ENCODE results near the gene KRTAP25-1. TPM values are rescaled to one million over a fixed set of nuclear protein-coding genes. Genes with fewer than 3 reads are reported as not detected.

The KRTAP25-1 gene, protein sequence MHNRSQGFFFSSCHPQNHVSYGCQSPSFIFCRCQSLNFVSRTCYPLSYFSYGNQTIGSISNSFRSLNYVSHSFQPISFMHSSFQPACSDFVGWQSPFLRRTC
- polyA plus RNA-seq: not detected

DNA sequence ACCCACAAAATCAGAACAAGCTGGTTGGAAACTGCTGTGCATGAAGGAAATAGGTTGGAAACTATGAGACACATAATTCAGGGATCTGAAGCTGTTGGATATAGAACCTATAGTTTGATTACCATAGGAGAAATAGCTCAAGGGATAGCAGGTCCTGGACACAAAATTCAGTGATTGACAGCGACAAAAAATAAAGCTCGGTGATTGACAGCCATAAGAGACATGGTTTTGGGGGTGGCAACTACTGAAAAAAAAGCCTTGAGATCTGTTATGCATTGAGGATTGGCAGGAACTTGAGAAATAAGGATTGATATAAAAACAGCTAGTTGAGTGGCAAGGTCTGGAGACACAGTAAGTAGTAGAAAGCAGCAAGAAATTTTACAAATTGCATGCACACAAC, at the start of gene KRTAP25-1:
Gene KRTAP25-1, minus strand, starts transcription at position 300 of the 400 bp plus-strand sequence. Its CDS starts 24 bp downstream, at position 276.
- DNase-seq: no peak
- H3K36me3 Mint-ChIP-seq: no peaks in the 10 kb centered on the region
- H3K4me1 Mint-ChIP-seq: no peaks in the 10 kb centered on the region
- peaks cover 0 to 3% (median 2%) of the 10 kb centered on the region in 3 donors for H3K27me3 Mint-ChIP-seq (ENCODE audit: low read depth in 3 of 3)
- H3K4me3 Mint-ChIP-seq: no peak within 1 kb of the TSS
- H3K27ac Mint-ChIP-seq: no peak within 1 kb of the TSS
- H3K9me3 Mint-ChIP-seq: peaks cover 3 to 15% (median 8%) of the 10 kb centered on the region in 6 donors

DNA sequence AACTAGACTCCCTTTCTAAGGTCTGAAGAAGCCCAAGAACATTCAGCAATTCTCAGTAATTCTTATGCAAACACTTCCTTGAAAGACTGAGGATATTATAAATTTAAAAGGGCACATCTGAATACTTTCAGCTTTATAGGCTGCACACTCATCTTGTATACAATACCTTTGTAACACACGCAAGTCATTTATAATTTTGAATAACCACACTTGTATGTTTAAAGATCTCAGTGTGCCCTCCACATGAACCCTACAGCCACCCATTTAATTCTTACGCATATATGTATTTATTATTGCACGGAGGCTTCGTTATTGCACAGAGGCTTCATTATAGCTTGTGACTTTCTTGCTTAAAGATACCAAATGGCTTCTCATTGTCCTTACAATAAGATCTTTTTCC, 49.4 kb upstream of the KRTAP25-1 start:
- no peak for DNase-seq
- no peak overlapping the region for H3K27ac Mint-ChIP-seq
- peaks cover 3 to 14% (median 5%) of the 10 kb centered on the region in 6 donors for H3K9me3 Mint-ChIP-seq
- no peaks in the 10 kb centered on the region for H3K4me1 Mint-ChIP-seq
- H3K27me3 Mint-ChIP-seq (ENCODE audit: low read depth in 3 of 3): peaks cover 0 to 3% (median 0%) of the 10 kb centered on the region in 3 donors
- no peaks in the 10 kb centered on the region for H3K36me3 Mint-ChIP-seq
- H3K4me3 Mint-ChIP-seq: no peak overlapping the region

DNA sequence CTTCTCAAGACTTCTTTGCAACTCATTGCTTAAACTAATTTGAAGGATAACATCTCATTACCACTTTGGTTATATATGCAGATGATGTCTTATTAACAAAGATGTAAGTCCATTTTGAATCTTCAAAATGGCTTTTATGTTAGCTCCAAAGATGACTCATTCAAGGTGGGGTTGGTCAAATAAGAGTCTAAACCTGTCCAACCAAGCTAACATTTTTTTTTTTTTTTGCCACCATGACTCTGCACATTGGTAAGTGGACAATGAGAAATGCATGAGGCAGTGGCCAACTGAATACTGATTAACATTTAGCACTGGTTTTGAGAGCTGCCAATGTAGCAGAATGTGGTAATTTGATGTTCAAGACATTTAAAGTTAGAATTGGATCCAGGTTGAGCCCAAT, 48.5 kb upstream of the KRTAP25-1 start:
- no peak for DNase-seq
- no peaks in the 10 kb centered on the region for H3K4me1 Mint-ChIP-seq
- peaks cover 3 to 14% (median 5%) of the 10 kb centered on the region in 6 donors for H3K9me3 Mint-ChIP-seq
- no peak overlapping the region for H3K27ac Mint-ChIP-seq
- H3K36me3 Mint-ChIP-seq: no peaks in the 10 kb centered on the region
- peaks cover 0 to 3% (median 0%) of the 10 kb centered on the region in 3 donors for H3K27me3 Mint-ChIP-seq (ENCODE audit: low read depth in 3 of 3)
- no peak overlapping the region for H3K4me3 Mint-ChIP-seq

DNA sequence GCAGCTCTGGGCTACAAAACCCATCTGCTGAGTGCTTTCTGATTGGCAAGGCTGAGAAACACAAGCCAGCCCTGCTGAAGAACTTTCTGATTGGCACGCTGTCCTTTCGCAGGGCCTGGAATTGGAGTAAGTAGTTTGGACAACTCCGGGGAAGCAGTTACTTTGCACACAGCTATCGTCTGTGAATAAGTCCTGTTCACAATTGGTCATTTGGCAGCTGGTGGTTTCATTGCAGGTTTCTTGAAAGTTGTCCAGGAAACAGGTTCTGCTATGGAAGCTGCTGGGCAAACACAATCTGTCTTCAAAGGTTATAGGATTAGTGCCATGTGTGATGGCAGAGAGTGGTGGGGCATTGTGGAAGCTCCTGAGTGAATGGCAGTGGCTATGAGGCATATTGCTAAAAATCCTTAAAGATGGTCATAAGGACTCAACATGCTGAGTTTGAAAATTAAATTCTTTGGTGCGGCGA, 48.0 kb upstream of the KRTAP25-1 start, which contains the start of gene KRTAP27-1:
Gene KRTAP27-1, minus strand, starts transcription at position 419 of the 469 bp plus-strand sequence. Its CDS starts 26 bp downstream, at position 393.
- Mint-ChIP-seq H3K27me3 (ENCODE audit: low read depth in 3 of 3) (peaks cover 0 to 3% (median 0%) of the 10 kb centered on the region in 3 donors), H3K27ac (no peak within 1 kb of the TSS), H3K4me1 (no peaks in the 10 kb centered on the region), H3K4me3 (no peak within 1 kb of the TSS), H3K36me3 (no peaks in the 10 kb centered on the region), H3K9me3 (peaks cover 3 to 14% (median 5%) of the 10 kb centered on the region in 6 donors)
- no peak for DNase-seq

DNA sequence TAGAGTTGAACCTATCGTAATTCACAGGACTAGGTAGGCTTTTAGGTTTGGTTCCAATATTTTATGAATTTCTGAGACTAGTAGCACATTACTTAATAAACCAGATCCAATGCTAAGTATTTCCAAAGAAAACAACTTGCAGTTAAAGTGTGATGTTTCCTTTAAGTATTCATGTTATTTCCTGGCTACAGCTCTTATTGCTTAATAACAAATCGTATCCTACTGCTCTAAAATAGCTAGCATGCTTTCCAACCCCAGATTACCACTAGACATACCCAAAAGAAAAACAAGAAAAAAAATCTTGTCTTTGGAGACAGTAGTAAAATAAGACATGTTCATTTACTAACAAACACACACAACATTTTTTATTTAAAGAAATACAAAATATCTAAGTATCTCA, 47.3 kb upstream of the KRTAP25-1 start:
- Mint-ChIP-seq H3K27me3 (ENCODE audit: low read depth in 3 of 3) (peaks cover 0 to 3% (median 0%) of the 10 kb centered on the region in 3 donors), H3K9me3 (peaks cover 0 to 10% (median 4%) of the 10 kb centered on the region in 6 donors), H3K4me1 (no peaks in the 10 kb centered on the region), H3K27ac (no peak overlapping the region), H3K4me3 (no peak overlapping the region), H3K36me3 (no peaks in the 10 kb centered on the region)
- DNase-seq: no peak

DNA sequence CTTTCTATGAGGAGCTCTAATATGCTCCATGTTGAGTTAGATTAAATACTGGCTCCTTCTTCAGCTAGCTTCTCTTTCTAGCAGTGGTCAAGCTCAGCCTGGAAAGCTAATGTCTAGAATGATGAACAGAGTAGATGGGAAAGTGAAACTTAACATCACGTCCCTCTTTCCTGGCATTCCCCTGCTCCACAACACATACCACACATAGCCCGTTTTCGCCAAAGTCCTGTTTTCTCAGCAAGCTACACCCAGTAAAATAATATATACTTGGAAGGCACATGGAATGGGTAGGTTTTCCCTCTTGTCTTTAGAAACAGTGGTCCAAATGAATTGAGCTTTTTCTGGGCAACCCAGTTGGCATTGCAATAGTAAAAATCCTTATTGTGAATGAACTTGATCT, 44.4 kb upstream of the KRTAP25-1 start:
- H3K9me3 Mint-ChIP-seq: peaks cover 0 to 13% (median under 1%) of the 10 kb centered on the region in 6 donors
- H3K27ac Mint-ChIP-seq: no peak overlapping the region
- no peaks in the 10 kb centered on the region for H3K36me3 Mint-ChIP-seq
- no peaks in the 10 kb centered on the region for H3K4me1 Mint-ChIP-seq
- no peak overlapping the region for H3K4me3 Mint-ChIP-seq
- no peak for DNase-seq
- no peaks in the 10 kb centered on the region for H3K27me3 Mint-ChIP-seq (ENCODE audit: low read depth in 3 of 3)

DNA sequence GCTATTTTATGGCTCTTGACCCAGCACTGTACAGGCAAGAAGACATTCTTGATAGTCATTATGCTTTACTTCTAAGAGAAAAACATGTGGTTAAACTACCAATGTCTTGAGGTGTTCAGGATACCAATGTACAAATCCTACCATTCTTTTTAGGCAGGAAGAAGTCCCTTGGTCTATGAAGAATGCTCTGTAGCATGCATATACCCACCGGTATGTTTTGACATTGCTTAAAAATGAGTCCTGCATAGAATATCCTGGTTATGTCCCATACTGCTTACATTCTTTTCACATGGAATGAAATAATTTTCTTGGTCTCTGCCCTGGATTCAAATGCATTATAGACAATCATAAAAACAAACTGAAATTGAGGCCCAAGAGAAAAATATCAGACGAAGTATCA, 43.4 kb upstream of the KRTAP25-1 start:
- H3K4me3 Mint-ChIP-seq: no peak overlapping the region
- H3K4me1 Mint-ChIP-seq: no peaks in the 10 kb centered on the region
- H3K36me3 Mint-ChIP-seq: no peaks in the 10 kb centered on the region
- H3K27me3 Mint-ChIP-seq (ENCODE audit: low read depth in 3 of 3): peaks cover 0 to 3% (median 0%) of the 10 kb centered on the region in 3 donors
- no peak for DNase-seq
- peaks cover 0 to 13% (median 3%) of the 10 kb centered on the region in 6 donors for H3K9me3 Mint-ChIP-seq
- no peak overlapping the region for H3K27ac Mint-ChIP-seq

DNA sequence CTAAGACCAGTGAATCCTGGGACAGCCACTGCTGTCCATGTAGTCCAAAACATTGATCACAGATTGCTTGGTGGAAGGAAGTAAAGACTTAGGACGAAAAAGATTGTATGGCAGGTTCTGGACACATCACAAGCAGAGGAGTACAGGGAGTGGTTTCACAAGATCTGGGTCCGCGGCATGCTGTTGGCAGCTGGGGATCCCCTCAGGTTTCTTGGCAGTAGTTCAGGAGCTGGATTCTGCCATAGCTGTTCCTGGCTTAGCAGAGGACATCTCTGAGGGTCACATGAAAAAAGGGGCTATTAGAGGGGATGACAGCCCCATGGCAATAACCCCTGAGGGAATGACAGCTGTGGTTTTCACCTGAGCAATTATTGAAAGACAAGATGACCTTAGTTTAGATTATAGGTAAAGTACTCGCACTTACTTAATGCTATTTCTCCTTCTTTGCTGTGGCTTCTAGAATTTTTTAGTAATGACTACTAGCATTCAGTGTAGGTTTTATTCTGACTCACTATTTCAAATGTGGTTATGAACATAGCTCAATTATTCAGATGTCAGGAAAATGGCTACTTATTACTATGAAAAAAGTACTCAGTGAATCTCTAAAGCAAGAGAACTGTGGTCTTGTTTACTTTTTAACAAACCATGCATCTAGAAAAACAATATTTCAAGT, 40.0 kb upstream of the KRTAP25-1 start:
- Mint-ChIP-seq H3K4me3 (no peak overlapping the region), H3K4me1 (no peaks in the 10 kb centered on the region), H3K27me3 (ENCODE audit: low read depth in 3 of 3) (peaks cover 0 to 3% (median 0%) of the 10 kb centered on the region in 3 donors), H3K27ac (no peak overlapping the region), H3K9me3 (peaks cover 5 to 26% (median 9%) of the 10 kb centered on the region in 6 donors), H3K36me3 (no peaks in the 10 kb centered on the region)
- no peak for DNase-seq

DNA sequence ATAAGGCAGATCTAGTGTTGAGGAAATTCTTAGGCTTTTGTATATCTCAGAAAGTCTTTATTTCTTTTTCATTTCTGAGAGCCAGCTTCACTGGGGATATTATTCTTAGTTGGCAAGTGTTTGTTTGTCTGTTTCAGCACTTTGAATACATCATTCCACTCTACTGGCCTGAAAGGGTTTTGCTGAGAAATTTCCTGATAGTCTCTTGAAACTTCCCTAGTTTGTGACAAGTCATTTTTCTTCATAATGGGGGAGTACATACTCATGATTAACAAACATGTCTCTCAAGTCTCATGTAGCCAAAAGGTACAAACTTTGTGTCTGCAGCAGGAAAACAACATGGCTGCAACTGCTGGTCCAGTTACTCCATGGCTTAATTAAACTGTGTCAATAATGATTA, 37.1 kb upstream of the KRTAP25-1 start:
- no peak overlapping the region for H3K4me3 Mint-ChIP-seq
- H3K9me3 Mint-ChIP-seq: peaks cover 5 to 31% (median 10%) of the 10 kb centered on the region in 6 donors
- peaks cover 0 to 3% (median 0%) of the 10 kb centered on the region in 3 donors for H3K27me3 Mint-ChIP-seq (ENCODE audit: low read depth in 3 of 3)
- no peak for DNase-seq
- H3K4me1 Mint-ChIP-seq: no peaks in the 10 kb centered on the region
- H3K36me3 Mint-ChIP-seq: no peaks in the 10 kb centered on the region
- H3K27ac Mint-ChIP-seq: no peak overlapping the region

DNA sequence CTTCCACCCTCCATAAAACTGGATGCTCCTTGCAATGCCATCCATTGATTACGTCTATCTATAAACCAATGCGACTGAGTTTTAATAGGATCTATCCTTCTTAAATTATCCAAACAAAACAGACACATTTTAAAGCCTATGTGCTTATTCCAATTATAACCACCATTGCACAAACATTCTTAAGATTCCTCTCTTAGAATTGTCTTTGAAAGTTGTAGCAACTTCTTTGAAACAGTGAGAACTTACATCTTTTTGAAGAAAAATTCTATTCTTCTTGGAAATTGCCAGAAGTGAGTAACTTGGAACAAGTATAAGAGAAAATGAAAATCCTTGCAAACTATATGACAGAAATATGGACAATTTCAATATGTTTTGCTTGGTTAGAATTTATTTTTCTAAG, 30.9 kb upstream of the KRTAP25-1 start, which contains the start of gene KRTAP26-1:
Gene KRTAP26-1, minus strand, starts transcription at position 101 of the 400 bp plus-strand sequence. CDS start 280 bp downstream, outside the sequence.
- Mint-ChIP-seq H3K4me3 (no peak within 1 kb of the TSS), H3K27me3 (ENCODE audit: low read depth in 3 of 3) (peaks cover 0 to 2% (median 0%) of the 10 kb centered on the region in 3 donors), H3K27ac (no peak within 1 kb of the TSS), H3K9me3 (peaks cover 0 to 45% (median 10%) of the 10 kb centered on the region in 6 donors), H3K4me1 (no peaks in the 10 kb centered on the region), H3K36me3 (no peaks in the 10 kb centered on the region)
- no peak for DNase-seq

DNA sequence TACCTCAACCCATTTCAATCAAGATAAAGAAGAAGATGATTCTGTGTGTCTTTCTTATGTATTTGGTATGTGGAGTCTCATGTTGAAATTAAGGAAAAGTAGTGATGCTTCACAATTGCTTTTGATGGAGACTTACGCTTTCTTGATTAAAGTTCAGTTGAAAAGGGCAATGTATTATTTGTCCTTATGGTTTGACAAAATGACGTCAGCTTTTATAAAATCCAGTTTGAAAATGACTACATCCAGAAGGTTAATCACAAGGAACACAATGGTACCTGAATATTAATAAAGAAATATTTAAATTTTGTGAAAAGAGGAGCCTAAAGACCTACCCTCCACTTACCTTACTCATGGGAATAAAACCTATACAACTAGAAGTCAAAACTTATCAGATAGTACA, 26.4 kb upstream of the KRTAP25-1 start:
- Mint-ChIP-seq H3K36me3 (no peaks in the 10 kb centered on the region), H3K27ac (no peak overlapping the region), H3K9me3 (peaks cover 0 to 20% (median 7%) of the 10 kb centered on the region in 6 donors), H3K27me3 (ENCODE audit: low read depth in 3 of 3) (peaks cover 0 to 2% (median 0%) of the 10 kb centered on the region in 3 donors), H3K4me1 (no peaks in the 10 kb centered on the region), H3K4me3 (no peak overlapping the region)
- no peak for DNase-seq

DNA sequence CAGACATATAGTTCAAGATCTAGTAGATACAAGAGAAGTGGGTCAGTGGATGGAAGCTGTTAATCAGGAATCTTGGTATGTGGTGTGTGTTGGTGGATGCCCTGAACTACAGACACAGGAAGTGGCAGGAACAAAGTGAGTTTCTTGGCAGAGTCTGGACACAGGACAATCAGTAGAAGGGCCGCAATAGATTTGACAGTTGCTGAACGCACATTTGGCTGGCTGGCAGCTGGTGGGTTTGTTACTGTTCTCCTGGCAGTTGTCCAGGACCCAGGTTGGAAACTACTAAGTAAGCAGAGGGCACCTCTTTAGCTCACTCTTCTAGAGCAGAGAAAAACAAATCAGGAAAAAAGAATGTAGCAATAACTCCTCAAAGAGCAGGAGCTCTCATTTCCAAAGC, 17.6 kb upstream of the KRTAP25-1 start:
- Mint-ChIP-seq H3K9me3 (peaks cover 5 to 35% (median 6%) of the 10 kb centered on the region in 6 donors), H3K4me1 (no peaks in the 10 kb centered on the region), H3K4me3 (no peak overlapping the region), H3K27ac (no peak overlapping the region), H3K36me3 (no peaks in the 10 kb centered on the region), H3K27me3 (ENCODE audit: low read depth in 3 of 3) (peaks cover 0 to 1% (median 0%) of the 10 kb centered on the region in 3 donors)
- DNase-seq: no peak

DNA sequence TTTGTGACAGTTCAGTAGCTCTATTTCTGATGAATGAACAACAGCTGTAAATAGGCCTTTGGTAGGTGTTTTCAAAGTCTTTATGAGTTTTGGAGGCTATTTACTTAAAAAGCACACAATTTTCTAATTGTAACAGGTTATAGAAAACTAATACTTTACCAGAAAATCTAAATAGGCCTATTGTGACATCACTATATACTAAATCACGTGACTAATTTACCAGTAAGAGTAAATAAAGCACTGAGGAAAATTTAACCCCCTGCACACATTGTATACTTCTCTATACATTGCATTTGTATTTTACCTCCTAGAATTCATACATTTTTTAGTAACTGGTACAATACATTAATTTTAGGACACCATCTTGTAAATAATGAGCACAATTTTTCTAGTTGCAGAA, 15.8 kb upstream of the KRTAP25-1 start:
- H3K27me3 Mint-ChIP-seq (ENCODE audit: low read depth in 3 of 3): peaks cover 0 to 1% (median 0%) of the 10 kb centered on the region in 3 donors
- peaks cover 5 to 52% (median 11%) of the 10 kb centered on the region in 6 donors for H3K9me3 Mint-ChIP-seq
- no peak overlapping the region for H3K4me3 Mint-ChIP-seq
- no peaks in the 10 kb centered on the region for H3K36me3 Mint-ChIP-seq
- no peaks in the 10 kb centered on the region for H3K4me1 Mint-ChIP-seq
- no peak overlapping the region for H3K27ac Mint-ChIP-seq
- no peak for DNase-seq

DNA sequence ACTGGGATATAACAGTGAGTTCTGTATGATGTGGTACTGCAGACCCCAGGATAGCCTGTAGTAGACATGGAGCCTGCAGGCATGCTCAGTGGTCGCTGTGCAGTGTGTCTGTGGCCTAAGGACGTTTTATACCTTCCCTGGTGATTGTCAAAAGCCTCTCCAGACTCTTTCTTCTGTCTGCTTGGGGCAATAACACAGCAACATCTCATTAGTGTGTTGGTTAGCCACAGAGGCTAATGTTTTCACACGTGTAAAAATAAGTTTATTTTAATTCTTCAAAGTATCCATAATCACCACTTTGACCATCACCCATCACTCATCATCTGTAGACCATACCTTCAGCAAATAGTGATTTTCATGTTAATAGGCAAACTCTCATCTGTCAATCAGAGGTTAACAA, 6.5 kb downstream of the KRTAP25-1 start, which contains the start of gene KRTAP24-1:
Gene KRTAP24-1, minus strand, starts transcription at position 101 of the 400 bp plus-strand sequence. Its CDS starts 18 bp downstream, at position 83.
- no peak within 1 kb of the TSS for H3K27ac Mint-ChIP-seq

More for the DNA sequence above, 6.5 kb downstream of the KRTAP25-1 start, which contains the start of gene KRTAP24-1:
- no peak within 1 kb of the TSS for H3K4me3 Mint-ChIP-seq
- no peaks in the 10 kb centered on the region for H3K36me3 Mint-ChIP-seq
- H3K27me3 Mint-ChIP-seq (ENCODE audit: low read depth in 3 of 3): peaks cover 0 to 3% (median 2%) of the 10 kb centered on the region in 3 donors
- H3K9me3 Mint-ChIP-seq: peaks cover 2 to 20% (median 6%) of the 10 kb centered on the region in 6 donors
- H3K4me1 Mint-ChIP-seq: no peaks in the 10 kb centered on the region
- DNase-seq: no peak
